Measurements from ENCODE around the gene STK32B.

The STK32B gene

DNA sequence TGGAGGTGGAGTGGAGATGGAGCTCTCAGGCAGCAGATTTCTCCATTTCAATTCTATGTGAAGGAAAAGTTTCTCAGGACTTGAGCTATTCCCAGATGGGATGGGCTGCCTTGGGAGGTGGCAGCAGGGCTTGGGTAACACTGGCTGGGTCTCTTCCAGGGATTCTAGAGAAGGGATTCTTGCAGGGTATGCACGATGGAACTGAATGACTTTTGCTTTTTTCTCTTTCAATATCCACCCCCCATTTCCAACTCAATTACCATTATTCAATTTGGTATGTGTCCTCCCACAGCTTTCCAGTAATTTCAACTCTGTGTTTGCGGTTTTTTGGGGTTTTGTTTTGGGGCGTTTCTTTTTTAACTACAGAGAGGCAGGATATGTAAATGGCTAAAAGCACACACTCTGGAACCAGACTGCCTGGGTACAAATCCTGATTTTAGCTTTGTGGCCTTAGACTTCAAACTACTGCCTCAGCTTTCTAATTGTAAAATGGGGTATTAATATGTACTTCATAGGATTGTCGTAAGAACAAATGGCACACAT lies 428.3 kb downstream of the STK32B start:
- DNase-seq = no peak

DNA sequence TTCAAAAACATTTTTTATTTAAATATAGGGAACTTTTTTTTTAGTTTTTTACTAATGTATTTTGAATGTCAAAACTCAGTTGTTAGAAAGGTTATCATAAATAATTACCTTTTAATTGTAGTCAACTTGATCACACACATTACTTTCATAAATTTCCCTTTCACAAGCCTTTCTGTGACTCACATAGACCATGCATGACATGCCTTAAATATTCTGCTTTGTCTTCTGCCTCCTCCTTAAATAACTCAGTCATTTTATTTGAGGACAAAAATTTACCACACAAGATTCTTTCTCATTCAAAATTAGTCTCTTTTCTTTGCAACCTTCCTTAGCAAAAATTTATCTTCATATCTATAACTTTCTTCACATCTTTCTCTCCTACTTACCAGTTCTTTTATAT lies 437.1 kb downstream of the STK32B start:
- no peak for DNase-seq

DNA sequence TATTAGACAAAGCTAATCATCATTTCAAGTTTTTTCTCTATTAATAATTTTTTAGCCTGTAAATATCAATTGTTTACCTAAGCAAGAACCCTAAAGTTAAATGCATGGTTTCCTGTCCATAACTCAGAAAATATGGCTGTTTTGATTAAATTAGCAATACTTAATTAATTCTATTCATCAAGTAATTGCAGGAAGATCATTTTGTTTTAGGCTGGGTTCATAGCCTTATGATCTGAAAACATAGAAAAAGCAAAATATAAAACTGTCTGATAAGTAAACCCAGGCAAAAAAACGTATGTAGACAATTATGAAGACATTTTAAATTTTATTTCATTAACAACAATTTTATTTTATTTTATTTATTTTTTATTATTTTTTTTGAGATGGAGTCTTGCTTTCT lies 438.0 kb downstream of the STK32B start:
- no peak for DNase-seq

DNA sequence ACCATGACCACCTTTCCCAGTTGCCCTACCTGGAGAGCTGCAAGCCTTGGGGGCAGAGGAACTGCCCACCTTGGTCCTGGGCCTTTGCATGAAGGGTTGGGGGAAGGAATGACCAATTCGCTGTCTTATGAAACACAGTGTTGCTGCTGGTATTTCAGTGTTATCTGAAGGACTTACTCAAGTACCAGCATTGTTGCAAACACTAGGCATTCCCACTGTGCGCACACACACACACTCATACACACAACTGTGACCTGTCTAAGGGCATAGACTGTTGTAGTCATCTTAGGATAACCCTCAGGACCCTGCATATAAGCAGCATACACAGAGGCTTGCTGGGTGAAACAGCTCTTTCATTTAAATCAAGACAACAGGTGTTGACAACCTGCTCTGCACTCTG lies 446.2 kb downstream of the STK32B start:
- DNase-seq = no peak

DNA sequence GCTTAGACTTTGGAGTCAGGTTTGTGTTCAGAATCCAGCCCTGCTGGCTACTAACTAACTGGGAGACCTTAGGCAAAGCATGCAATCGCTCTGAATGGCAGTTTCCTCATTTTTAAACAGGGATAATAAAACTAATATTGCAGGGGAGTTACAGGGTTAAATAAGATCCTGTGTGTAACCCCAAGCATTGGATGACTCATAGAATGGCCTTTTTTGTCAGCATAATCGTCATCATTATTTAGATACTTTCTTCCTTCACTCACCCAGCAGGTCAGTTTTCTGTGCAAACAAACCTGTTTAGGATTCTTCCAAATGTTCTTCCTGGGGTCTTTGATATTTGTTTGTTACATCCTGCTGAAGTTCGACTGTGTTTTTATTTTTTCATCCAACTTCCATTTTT lies 448.9 kb downstream of the STK32B start:
- DNase-seq = no peak

DNA sequence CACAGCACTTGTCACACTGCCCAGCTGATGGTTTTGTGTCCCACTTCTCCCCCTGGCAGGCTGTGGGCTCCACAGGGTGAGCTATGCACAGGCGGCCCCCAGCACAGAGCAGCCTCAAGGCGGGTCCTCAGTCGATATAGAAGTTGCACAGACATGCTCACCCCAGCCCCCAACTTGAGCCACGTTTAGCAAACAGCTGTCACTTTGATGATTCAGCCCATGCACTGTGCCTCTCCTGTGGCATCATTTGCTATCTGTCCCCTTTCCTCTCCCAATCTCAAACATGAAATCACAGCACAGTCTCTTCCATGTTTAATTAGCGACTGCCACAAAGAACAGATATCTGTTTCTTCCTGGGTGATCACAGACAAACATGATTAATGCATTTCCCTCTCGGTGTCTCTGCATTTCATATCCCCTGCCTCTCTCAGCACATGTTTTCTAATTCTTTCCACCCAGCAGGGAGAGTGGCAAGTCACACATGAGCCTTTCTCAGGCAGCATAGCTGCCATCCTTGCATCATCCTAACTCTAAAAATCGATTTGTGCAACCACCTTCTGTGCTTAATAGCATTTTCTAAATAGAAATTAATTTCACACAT lies 452.2 kb downstream of the STK32B start:
- no peak for DNase-seq

DNA sequence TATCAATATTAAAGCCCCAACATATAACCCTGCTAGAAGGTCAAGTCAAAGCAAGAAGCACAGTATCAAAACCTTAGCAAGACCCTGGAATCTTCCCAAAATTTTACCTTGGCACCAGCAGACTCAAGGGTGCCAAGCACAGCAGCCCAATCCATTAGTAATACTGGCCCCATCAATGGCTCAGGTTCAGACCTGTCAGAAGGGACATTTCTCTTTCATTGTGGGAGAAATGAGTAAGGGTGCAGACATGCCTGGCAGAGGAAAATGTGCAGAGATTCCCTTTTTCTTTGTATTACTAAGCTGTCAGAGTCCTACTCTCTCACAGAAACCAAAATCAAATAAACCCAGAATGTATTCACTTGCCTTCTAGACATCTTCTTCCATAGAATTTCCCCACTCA lies 453.2 kb downstream of the STK32B start:
- no peak for DNase-seq

DNA sequence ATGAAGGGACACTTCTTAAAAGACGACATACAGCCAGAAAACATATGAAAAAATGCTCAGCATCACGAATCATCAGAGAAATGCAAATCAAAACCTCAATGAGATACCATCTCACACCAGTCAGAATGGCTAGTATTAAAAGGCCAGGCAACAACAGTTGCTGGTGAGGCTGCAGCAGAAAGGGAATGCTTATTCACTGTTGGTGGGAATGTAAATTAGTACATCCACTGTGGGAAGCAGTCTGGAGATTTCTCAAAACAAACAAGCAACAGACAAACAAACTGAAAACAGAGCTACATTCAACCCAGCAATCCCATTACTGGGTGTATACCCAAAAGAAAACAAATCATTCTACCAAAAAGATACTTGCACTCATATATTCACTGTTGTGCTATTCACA lies 459.2 kb downstream of the STK32B start:
- DNase-seq = no peak

DNA sequence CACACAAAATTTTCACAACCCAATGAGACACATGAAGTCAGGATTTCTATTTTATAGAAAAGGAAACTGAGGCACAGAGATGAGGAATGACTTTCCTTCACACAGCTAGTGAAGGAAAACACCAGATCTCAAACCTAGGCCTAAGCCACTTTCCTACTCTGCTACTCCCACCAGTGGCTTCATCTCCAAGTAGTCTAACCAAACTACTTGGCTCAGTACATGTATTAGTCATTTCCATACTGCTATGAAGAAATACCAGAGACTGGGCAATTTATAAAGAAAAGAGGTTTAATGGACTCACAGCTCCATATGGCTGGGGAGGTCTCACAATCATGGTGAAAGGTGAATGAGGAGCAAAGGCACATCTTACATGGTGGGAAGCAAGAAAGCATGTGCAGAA lies 460.5 kb downstream of the STK32B start:
- no peak for DNase-seq

DNA sequence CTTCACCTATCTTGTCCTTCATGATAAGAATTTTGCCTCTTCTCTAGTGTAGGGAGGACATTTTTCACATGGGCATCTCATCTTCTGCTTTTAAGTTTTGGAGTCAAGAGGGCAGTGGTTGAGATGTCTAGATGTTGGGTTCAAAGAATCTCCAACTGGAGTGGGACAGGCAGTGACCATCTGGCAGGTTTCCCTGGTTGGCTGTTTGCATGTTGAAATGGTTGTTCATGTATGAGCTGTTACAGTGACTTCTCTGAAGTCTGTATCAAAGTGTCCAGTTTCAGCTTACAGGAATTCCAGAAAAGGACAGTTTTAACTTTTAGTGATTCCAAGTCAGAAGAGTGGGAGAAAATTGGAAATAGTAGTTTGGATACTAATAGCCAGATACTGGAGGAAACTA lies 464.4 kb downstream of the STK32B start:
- DNase-seq = no peak

DNA sequence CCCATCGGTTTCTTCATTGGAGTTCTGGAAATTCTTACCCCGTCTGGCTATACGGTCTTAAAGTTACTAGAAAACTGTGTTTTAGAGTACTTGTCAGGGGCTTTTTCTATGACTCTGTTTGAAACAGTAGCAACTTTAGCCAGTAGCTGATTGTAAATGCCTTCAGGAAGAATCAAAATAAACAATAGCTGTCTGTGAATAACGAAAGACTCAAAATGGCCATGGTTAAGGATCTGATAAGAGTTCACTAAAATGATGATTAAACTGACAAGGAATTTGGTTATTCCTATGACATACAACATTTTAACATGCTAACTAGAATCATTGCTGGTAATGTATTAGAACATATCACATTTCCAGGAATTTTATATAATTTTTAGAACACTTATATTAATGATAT lies 466.1 kb downstream of the STK32B start:
- DNase-seq = no peak

DNA sequence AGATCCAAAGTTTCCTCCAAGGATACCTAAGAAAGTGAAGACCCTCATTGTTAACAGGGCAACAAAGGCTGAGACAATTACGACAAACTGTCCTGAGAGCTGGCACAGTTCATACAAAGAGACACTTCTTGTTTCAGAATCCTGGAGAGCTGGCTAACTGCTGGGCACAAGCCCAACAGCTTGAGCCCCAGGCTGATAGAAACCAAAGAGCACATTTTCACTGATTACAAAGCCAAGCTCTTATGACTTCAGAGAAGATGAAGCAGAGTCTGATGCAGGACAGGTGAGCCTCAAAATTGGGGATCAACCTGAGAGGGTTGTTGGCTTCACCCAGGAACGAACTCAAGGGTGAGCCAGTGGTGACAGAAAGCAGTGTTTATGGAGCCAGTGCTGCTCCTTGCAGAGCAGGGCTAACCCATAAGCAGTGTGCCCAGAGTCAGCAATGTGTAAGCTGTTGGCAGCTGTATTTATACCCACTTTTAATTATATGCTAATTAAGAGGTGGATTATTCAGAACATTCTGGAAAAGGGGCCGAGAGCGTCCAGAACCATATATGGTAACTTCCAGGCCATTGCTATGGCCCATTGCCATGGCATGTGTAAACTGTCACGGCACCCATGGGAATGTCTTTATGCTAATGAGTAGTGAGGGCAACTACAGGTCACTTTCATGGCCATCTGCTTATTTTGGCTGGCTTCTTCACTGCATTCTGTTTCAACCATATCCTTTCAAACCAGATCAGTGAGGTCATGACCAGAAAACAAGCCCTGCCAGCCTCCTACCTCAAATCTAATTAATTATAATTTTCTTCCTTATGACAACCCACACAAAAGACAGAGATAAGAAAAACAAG lies 473.4 kb downstream of the STK32B start:
- DNase-seq = no peak

DNA sequence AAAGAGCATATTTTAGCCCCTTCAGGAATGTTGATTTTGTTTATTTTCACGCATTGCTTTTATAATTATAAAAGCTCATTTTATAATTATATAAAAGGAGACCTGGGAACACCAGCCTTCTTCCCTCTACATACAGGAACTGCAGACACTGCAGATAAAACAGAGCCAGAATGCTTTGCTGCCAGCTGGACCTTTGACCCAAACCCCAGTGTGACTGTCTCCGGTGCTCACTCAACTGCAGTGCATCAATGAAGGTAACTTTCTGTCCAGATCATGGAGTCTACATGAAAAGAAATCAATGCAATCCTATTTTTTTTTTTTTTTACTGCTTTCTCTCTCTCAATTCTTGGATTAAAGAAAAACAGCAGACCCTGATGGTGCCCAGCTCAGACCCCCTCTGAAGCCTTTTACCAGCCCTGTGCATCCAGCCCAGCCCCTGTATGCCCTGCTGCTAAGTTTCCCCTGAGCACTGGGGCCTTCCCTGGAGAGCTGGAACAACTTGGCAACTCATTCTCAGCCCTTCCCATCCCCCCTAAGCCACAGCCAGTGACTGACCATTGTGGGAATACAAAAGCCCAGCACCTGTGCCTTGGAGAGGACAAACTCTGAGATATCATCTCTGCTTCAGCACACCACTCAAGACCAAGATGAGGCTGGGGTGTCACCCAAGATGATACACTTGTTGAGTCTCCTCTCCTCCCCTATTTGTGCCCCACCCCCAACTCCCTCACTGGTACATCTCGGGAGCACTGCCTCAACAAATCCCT lies 475.0 kb downstream of the STK32B start:
- DNase-seq = no peak

DNA sequence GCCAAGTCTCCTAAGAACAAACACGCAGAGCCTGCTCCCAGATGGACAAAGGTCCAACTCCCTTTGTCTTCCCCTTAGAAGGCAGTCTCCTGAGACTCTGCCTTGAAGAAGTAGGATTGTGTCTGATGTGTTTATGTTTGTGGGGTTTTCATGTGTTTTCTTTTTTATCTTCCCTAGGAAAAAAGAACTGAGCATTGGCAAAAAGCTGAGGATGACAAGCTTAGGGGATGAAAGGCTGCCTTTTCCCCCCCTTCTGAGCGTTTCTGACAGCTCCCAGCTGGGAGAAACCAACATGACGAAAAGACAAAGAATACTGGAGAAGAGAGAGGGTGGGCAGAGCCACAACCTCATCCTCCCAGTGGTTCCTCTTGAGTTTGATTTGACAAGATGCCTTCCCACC lies 475.9 kb downstream of the STK32B start:
- DNase-seq = no peak

DNA sequence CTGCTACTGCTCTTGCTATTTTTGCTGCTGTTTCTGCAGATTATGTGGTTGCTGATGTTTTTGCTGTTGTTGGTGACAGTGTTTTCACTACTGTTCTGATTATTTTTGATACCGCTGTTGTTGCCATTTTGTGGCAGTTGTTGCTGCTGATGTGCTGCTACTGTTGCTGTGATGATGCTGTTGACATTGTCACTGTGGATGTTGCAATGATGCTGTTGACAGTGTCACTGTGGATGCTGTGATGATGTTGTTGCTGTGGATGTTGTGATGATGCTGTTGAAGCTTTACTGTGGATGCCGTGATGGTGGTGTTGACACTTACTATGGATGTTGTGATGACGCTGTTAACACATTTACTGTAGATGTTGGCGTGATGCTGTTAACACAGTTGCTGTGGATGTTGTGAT lies 476.8 kb downstream of the STK32B start:
- no peak for DNase-seq

DNA sequence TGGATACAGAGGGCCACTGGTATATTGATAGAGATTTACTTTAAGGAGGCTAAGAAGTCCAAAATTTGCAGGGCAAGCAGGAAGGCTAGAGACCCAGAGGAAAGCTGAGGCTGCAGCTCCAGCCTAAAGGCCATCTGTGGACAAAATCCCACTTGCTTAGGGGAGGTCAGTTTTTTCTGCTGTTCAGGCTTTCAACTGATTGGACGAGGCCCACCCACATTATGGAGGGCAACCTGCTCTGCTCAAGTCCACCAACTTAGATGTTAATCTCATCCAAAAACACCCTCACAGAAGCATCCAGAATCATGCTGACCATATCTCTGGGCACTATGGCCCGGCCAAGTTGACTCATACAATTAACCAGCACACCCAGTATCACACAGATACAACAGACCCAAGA lies 480.8 kb downstream of the STK32B start:
- no peak for DNase-seq

DNA sequence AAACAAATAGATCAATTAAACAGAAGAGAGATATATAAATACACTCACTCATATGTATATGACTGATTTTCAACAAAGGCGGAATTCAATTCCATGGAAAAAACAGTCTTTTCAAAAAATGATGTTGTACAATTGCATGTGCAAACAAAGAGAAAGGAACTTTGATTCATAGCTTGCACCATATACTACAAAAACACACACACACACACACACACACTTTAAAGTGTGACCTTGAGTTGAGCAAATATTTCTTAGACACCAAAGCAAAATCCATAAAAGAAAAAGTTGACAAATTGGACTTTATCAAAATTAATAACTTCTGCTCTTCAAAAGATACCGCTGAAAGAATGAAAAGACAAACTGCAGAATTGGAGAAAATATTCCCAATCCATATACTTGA lies 488.3 kb downstream of the STK32B start:
- no peak for DNase-seq

DNA sequence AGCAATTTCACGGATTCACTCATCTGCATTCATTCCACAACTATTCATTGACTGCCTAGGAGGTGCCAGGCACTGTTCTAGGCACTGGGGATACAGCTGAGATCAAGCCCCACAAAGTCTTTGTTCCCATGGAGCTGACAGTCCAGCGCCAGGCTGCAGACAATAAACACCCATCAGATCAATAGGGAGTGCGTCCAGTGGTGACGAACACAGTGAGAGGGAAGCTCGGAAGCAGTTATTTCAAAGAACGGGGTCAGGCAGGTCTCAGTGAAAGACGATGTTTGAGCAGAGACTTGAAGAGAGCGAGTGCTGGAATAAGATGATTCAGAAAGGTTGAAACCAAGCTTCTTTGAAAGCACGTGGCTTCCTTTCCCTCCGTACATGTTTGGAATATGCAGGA lies 489.9 kb downstream of the STK32B start:
- no peak for DNase-seq

DNA sequence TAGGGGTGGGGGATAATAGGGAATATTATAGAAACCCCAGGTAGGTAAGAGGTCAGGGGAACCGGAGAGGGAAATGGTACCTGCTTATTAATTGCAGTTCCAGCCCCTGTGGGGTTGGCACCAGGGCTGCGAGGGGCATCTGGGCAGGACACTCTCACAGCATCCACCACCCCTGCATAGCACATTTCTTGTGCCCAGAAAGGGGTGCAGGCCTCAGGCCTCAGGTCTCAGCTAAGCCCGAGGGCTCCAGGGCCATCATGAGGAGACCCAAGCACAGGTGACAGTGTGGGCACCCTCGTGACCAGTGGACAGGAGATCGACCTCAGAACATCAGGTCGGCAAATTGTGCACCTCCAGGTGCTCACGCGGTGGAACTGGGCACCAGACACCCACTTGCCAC lies 492.4 kb downstream of the STK32B start:
- DNase-seq = no peak

DNA sequence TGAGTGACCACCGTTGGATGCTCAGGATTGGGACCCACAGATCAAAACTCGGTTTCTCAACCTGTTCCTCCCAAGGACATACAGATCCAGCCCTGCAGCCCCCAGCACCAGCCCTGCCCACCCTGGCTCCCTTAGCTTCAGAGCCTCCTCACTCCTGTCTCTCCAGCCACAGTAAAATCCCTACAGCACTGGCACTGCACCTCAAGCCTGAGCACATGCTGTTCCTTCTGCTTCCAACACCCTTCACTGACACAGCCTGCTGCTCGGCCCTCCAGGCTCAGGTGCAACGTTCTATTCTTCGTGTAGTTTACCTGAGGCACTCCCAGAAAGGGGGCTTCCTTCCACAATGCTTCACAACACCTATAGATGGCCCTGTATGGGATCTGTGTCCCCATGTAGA lies 493.5 kb downstream of the STK32B start:
- no peak for DNase-seq

DNA sequence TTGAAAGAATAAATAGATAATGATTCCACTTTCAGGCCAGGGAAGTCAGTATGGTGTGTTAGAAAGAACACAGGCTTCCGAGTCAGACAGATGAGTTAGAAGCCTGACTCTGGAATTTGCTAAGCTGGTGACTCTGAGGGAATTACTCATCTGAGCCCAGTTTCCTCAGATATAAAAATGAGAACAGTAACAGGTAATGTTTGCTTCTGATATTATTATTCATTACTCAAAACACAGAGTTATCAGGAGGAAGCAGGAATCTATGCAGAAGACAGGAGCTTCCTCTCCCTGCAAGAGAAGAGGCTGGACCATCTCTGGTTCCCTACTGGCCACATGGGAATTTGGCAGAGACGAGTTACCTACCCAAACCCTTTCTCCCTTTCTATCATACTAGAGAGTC lies 494.0 kb downstream of the STK32B start:
- no peak for DNase-seq

DNA sequence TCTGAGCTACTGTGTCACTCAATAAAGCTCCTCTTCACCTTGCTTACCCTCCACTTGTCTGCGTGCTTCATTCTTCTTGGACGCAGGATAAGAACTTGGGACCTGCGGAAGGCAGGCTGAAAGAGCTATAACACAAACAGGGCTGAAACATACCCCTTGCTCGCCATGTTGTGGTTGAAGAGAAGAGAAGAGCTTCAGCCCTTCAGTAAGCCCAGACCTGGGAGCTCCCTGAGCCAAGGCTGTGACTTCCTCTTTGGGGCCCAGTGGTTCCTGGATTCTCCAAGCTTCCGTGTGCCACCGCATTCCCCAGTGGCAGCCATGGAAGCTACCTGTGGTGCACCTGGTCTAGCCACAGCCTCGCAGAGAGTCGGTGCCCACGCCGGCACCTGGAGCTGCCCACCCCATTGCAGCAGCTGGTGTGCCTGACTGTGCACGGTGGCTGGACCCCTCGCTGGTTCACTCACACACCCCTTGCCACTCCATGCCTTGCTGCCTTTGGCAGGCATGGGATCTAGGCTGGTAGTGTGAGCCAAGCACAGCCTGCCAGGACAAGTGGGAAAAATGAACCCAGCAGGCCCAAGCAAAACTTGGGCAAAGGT lies 496.5 kb downstream of the STK32B start:
- no peak for DNase-seq
